GM12878 (cell line): ENCODE data around the gene NQO1. TPM values are rescaled to one million over a fixed set of nuclear protein-coding genes. Genes with fewer than 3 reads are reported as not detected.

Experiments used
- ATAC-seq: fragments of 200-7000 bp; cut with Tn5 transposase; 3 replicates; pipeline ENCODE4 v1.9.1; 2020; ENCODE audit warnings: mild to moderate bottlenecking, moderate library complexity
- BruUV-seq: library from RNA; stranded (reverse); fragments of 400-500 nt; replicated peaks from 2 replicates; lab custom pipeline; 2021; lab: Mats Ljungman, UMichigan
- CTCF ChIA-PET: fragments of 300-600 bp; sonication (Branson Sonifier 250); formaldehyde crosslinking; extraction: SDS; loops from one replicate; lab custom pipeline; 2021; ENCODE audit warnings: inconsistent platforms; lab: Yijun Ruan, JAX
- POLR2A ChIA-PET: fragments of 350-600 bp; formaldehyde crosslinking; extraction: SDS; loops from one replicate; lab custom pipeline; 2021; ENCODE audit warnings: inconsistent platforms; lab: Charles Lee
- RAD21 ChIA-PET: fragments of 300-600 bp; sonication (Branson Sonifier 250); formaldehyde crosslinking; loops from one replicate; lab custom pipeline; 2023; ENCODE audit warnings: antibody characterized with exemption; ENCODE audit not compliant: unreplicated experiment; lab: Charles Lee
- SMC1A ChIA-PET: fragments of 300-600 bp; sonication (Branson Sonifier 250); formaldehyde crosslinking; loops from one replicate; lab custom pipeline; 2023; ENCODE audit not compliant: unreplicated experiment, uncharacterized antibody; lab: Charles Lee
- DNase-seq: peaks from one replicate; pipeline ENCODE4 v3.0.0-alpha.2; 2011; ENCODE audit warnings: low read depth, low spot score
- FAIRE-seq: peaks from 3 replicates; lab custom pipeline; 2011; peaks lifted over from hg19 to GRCh38; lab: Jason Lieb, UNC
- H2AFZ ChIP-seq: 2 replicates; pipeline ENCODE4 v1.6.0; 2011; ENCODE audit warnings: low read depth, low read length, control low read depth; ENCODE audit not compliant: control insufficient read depth
- H3K27ac ChIP-seq: 2 replicates; pipeline ENCODE4 v1.5.1; 2011; ENCODE audit warnings: control low read depth; ENCODE audit not compliant: control insufficient read depth, insufficient read depth
- H3K27me3 ChIP-seq, 2 experiments: replicated peaks in 1 of 2; 2 replicates each; pipeline versions ENCODE4 v1.6.0 to v1.6.1; 2011; ENCODE audit warnings: low read length in 1 of 2; ENCODE audit not compliant: control insufficient read depth in 2 of 2, insufficient read depth in 2 of 2
- H3K36me3 ChIP-seq, 2 experiments: 2 replicates each; pipeline ENCODE4 v1.5.1; 2011; ENCODE audit warnings: low read length in 1 of 2; ENCODE audit not compliant: control insufficient read depth in 2 of 2, insufficient read depth in 2 of 2
- H3K4me1 ChIP-seq: 2 replicates; pipeline ENCODE4 v1.6.1; 2011; ENCODE audit warnings: mild to moderate bottlenecking, low read length, moderate library complexity, mixed read lengths; ENCODE audit not compliant: control insufficient read depth, insufficient read depth
- H3K4me2 ChIP-seq: 2 replicates; pipeline ENCODE4 v1.6.0; 2011; ENCODE audit warnings: control low read depth; ENCODE audit not compliant: control insufficient read depth, insufficient read depth
- H3K4me3 ChIP-seq: fragments of 200-600 bp; sonication (generic); 2 replicates; pipeline ENCODE4 v1.5.1; 2016
- H3K79me2 ChIP-seq: 2 replicates; pipeline ENCODE4 v1.6.0; 2011; ENCODE audit warnings: low read length; ENCODE audit not compliant: control insufficient read depth, insufficient read depth
- H3K9ac ChIP-seq: 2 replicates; pipeline ENCODE4 v1.8.0; 2011; ENCODE audit warnings: low read length, control low read depth, mixed read lengths; ENCODE audit not compliant: control insufficient read depth, insufficient read depth
- H3K9me3 ChIP-seq: replicated peaks from 3 replicates; pipeline ENCODE4 v1.5.1; 2011; ENCODE audit warnings: mild to moderate bottlenecking, low read length; ENCODE audit not compliant: control insufficient read depth, insufficient read depth
- H4K20me1 ChIP-seq: 2 replicates; pipeline ENCODE4 v1.6.0; 2011; ENCODE audit not compliant: control insufficient read depth, insufficient read depth
- ASH2L ChIP-seq: fragments of 300-600, 200-600 bp; sonication (generic); IDR thresholded peaks from 2 replicates; pipeline ENCODE4 v1.6.1; 2017; ENCODE audit warnings: low read depth, mild to moderate bottlenecking, borderline replicate concordance
- CBFB ChIP-seq: IDR thresholded peaks from 2 replicates; pipeline ENCODE4 v1.6.1; 2016; ENCODE audit warnings: antibody characterized with exemption, low read depth
- CBX5 ChIP-seq: sonication (generic); IDR thresholded peaks from 2 replicates; pipeline ENCODE4 v1.6.1; 2016; ENCODE audit warnings: low read depth, moderate library complexity, mild to moderate bottlenecking, inconsistent platforms
- FOXM1 ChIP-seq: IDR thresholded peaks from 2 replicates; pipeline ENCODE4 v1.6.1; 2012; ENCODE audit warnings: low read depth, mild to moderate bottlenecking, inconsistent platforms, low read length, moderate library complexity
- HDAC6 ChIP-seq: fragments of 200-600 bp; sonication (generic); IDR thresholded peaks from one replicate; pipeline ENCODE4 v1.8.0; 2017; ENCODE audit warnings: antibody characterized with exemption; ENCODE audit not compliant: unreplicated experiment
- HDGF ChIP-seq: fragments of 450-650 bp; IDR thresholded peaks from 2 replicates; pipeline ENCODE4 v1.6.1; 2016; ENCODE audit warnings: antibody characterized with exemption
- RAD21 ChIP-seq: IDR thresholded peaks from 2 replicates; pipeline ENCODE4 v1.6.1; 2011; ENCODE audit warnings: mild to moderate bottlenecking, low read depth, low read length, moderate library complexity; ENCODE audit not compliant: insufficient read depth
- RCOR1 ChIP-seq: conservative IDR thresholded peaks from 2 replicates; pipeline ENCODE4 v1.6.1; 2012; ENCODE audit warnings: low read depth, low read length, improper control_type of control experiment
- SMAD5 ChIP-seq: IDR thresholded peaks from 2 replicates; pipeline ENCODE4 v1.6.1; 2016; ENCODE audit warnings: antibody characterized with exemption, low read depth
- SREBF2 ChIP-seq: IDR thresholded peaks from 2 replicates; pipeline ENCODE4 v1.6.1; 2012; ENCODE audit warnings: mild to moderate bottlenecking, low read length
- TAF1 ChIP-seq: IDR thresholded peaks from 2 replicates; pipeline ENCODE4 v1.6.1; 2011; ENCODE audit warnings: mild to moderate bottlenecking, low read depth, low read length, borderline replicate concordance
- TCF3 ChIP-seq: IDR thresholded peaks from 2 replicates; pipeline ENCODE4 v1.6.1; 2012; ENCODE audit warnings: low read depth, mild to moderate bottlenecking, low read length, borderline replicate concordance; ENCODE audit not compliant: insufficient read depth
- YY1 ChIP-seq: IDR thresholded peaks from 2 replicates; pipeline ENCODE4 v1.6.1; 2011; ENCODE audit warnings: low read depth, mild to moderate bottlenecking, low read length
- WGBS: methylation state at CpG from one replicate; pipeline ENCODE4 v1.1.6; 2016; ENCODE audit warnings: low lambda C conversion rate; ENCODE audit not compliant: insufficient replicate concordance, insufficient coverage; ENCODE audit errors: missing lambda C conversion rate; 5-methylcytosine and 5-hydroxymethylcytosine counted together
- in situ Hi-C: fragments of 300-500 bp; cut with MboI; formaldehyde crosslinking; loops from 9 replicates; pipeline ENCODE4 v1.14.3; 2018; ENCODE audit warnings: mixed read lengths
- intact Hi-C: fragments of 100-400 bp; cut with micrococcal nuclease; formaldehyde crosslinking; loops from one replicate; pipeline ENCODE4 v1.14.2; 2022; ENCODE audit not compliant: unreplicated experiment
- polyA plus RNA-seq, 11 experiments: library from polyadenylated mRNA; depleted of rRNA in 4 of 11; unstranded in 6 of 11; stranded (reverse) in 5 of 11; fragments of >200 nt; fragmentation: Nextera tagmentation in 4 of 11; fragmentation: Illumina TruSeq in 1 of 11; extraction: Ambion mirVana in 4 of 11; extraction: Trizol in 1 of 11; gene quantifications; 1 replicate in 1 of 11; 2 replicates in 10 of 11; pipeline versions ENCODE4 v1.2.1 to v1.2.3, GENCODE V29; 2011 to 2016; ENCODE audit warnings: inconsistent platforms in 2 of 11, missing spikeins in 2 of 11, low read depth in 1 of 11
- total RNA-seq, 4 experiments: library from RNA; depleted of rRNA in 3 of 4; stranded (reverse); fragments of >200 nt in 3 of 4; fragmentation: Illumina TruSeq in 1 of 4; extraction: Trizol in 1 of 4; gene quantifications; 2 replicates each; pipeline versions ENCODE4 v1.2.1 to v1.2.3, GENCODE V29; 2013 to 2021
- TF ChIP-seq, protein P1 (sequence below): IDR thresholded peaks from 2 replicates; pipeline ENCODE4 v1.6.1; 2011; ENCODE audit warnings: low read depth, low read length, improper control_type of control experiment, borderline replicate concordance

NQO1 gene
- total and polyA plus RNA-seq, 10 of the 15 experiments (the other 5 are each of a cell fraction or from before 2014, with no cell fraction given), result 24.6 to 84.9 (median 34.6) TPM

GRCh38 chr16:69767459-69768229, 41.3 kb upstream of the NQO1 start:
- Histone ChIP-seq H3K4me1 (peaks cover 19% of the 10 kb centered on the region), H3K9me3 (no peaks in the 10 kb centered on the region), H2AFZ (no peak overlapping the region), H3K79me2 (peaks cover 29% of the 10 kb centered on the region), H3K27ac (no peak overlapping the region), H3K4me3 (no peak overlapping the region), H4K20me1 (no peaks in the 10 kb centered on the region), H3K9ac (no peak overlapping the region), H3K4me2 (no peak overlapping the region; the same call in 1 of the 2 replicates), H3K27me3 (no peaks in the 10 kb centered on the region), H3K36me3 (no peaks in the 10 kb centered on the region)
- DNase-seq (no peak), ATAC-seq (peak; percentile 20), FAIRE-seq (no peak)
- ChIA-PET SMC1A (interaction anchor here (0.9 kb wide), 1 partner anchor 13 kb away, joined by 3 read pairs; the partner anchor contains the start of gene NOB1), POLR2A (interaction anchor here (0.6 to 0.7 kb wide), 2 partner anchors 17 to 192 kb away, joined by 3 to 4 read pairs; no protein-coding TSS in a partner anchor), RAD21 (no interaction called here), CTCF (interaction anchor here (1.0 to 4.7 kb wide), 2 partner anchors 13 to 371 kb away, joined by 3 to 23 read pairs; partner anchors contain the start of gene NOB1)
- in situ Hi-C loops (no loop called here), intact Hi-C loops (no loop called here)
- BruUV-seq, result no TSS peak
- WGBS, result 7% methylated on average over 5 of the region's 5 CpGs
- TF ChIP-seq CBX5 (no peak), HDGF (no peak), ASH2L (no peak), HDAC6 (no peak), SREBF2 (no peak), RCOR1 (no peak), TCF3 (no peak), YY1 (no peak), RAD21 (no peak), CBFB (no peak), SMAD5 (no peak), FOXM1 (no peak), TAF1 (no peak)
- TF ChIP-seq, protein P1, sequence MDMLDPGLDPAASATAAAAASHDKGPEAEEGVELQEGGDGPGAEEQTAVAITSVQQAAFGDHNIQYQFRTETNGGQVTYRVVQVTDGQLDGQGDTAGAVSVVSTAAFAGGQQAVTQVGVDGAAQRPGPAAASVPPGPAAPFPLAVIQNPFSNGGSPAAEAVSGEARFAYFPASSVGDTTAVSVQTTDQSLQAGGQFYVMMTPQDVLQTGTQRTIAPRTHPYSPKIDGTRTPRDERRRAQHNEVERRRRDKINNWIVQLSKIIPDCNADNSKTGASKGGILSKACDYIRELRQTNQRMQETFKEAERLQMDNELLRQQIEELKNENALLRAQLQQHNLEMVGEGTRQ, result no peak
